ENCODE results near the gene FXR1.

FXR1 gene

DNA sequence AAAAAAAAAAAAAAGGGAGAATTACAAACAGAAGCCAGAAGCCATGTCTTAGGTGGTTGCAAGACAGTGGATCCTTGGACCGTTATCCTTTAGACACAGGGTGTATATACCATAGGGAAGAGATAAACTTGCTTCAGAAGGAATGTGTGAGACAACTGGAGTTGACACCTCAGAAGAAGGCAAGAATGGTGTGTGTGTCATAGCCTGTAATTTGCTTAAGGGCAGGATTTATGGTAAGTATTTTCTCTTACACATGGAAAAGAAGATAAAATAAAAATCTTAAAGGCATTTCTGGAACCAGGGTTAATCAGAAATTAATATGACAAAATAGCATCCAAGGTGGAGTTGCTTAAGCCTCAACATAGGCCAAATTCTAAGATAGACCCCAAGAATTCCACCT is 96.3 kb downstream of the FXR1 start:
- DNase-seq = no peak

DNA sequence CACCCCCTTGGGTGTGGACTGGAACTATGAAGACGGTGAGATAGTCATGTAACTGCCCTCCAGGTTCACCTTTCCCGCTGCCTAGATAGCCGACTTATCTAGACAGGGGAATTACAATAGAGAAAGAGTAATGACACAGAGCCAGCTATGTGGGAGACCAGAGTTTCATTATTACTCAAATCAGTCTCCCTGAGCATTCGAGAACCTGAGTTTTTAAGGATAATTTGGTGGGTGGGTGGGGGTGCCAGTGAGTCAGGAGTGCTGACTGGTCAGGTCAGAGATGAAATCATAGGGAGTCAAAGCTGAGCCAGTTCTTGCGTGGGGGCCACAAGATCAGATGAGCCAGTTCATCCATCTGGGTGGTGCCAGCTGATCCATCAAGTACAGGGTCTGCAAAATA is 96.8 kb downstream of the FXR1 start:
- DNase-seq = no peak

DNA sequence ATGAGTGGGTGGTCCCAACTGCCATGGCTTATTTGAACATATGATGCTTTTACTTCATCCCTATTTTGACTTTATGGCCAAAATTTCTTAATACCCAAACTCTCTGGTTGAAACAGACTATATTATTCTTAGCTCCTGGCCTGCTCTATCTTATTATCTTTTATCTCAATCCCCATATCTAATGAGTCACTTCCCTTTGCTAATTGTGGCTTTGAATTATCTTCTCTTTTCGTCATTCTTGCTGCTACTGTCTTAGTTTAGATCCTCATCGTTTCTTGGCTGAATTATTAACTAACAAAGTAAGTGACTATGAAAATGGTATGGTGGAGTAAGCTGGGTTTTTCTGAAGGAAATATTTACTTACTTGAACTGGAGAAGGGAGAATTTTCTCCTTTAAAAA is 105.2 kb downstream of the FXR1 start:
- DNase-seq = no peak

DNA sequence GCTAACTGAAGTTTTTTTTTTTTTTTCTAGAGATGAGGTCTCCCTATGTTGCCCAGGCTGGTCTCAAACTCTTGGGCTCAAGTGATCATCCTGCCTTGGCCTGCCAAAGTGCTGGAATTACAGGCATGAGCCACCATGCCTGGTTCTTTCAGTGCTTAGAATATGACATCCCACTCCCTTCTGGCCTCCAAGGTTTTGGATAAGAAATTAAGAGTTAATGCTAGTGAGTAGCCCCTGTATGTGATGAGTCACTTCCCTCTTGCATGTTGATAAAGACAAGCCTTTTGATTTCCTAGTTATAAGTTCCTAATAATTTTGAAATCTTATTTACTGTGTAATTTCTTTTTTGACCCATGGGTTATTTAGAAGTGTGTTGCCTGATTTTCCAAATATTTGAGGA is 112.7 kb downstream of the FXR1 start:
- DNase-seq = no peak

DNA sequence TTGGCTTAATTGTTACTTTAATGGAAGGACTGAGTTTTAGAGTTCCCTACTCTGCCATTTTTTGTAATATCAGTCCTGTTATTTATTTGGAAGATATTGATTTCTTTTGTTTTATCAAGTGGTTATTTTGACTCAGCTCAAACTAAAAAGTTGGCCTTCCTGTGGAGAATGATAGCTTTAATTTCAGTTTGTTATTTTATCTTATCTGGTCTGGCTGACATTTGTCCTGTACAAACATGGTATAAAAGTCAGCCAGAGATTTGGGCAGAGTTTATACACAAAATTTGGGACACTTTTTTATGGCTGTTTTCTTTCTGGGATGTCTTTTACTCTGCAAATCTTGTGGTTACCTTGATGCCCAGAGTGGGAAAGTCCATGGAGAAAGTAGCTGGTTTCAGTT is 118.5 kb downstream of the FXR1 start:
- no peak for DNase-seq

Data from inflammatory macrophage (primary cell).